CD4-positive, alpha-beta T cell treated with Interleukin-2 at 100 ng/mL for 4 hours (primary cell): ENCODE measurements around the gene PCBP3.
"Not testable (repeated sequence)": the region's sequence is repeated elsewhere in the genome, so short reads cannot be mapped to it uniquely, and the experiment has no call there.

Experiments used
- DNase-seq: peaks from one replicate; pipeline ENCODE4 v3.0.0-alpha.2; 2020; ENCODE audit warnings: low spot score

Gene PCBP3

DNA sequence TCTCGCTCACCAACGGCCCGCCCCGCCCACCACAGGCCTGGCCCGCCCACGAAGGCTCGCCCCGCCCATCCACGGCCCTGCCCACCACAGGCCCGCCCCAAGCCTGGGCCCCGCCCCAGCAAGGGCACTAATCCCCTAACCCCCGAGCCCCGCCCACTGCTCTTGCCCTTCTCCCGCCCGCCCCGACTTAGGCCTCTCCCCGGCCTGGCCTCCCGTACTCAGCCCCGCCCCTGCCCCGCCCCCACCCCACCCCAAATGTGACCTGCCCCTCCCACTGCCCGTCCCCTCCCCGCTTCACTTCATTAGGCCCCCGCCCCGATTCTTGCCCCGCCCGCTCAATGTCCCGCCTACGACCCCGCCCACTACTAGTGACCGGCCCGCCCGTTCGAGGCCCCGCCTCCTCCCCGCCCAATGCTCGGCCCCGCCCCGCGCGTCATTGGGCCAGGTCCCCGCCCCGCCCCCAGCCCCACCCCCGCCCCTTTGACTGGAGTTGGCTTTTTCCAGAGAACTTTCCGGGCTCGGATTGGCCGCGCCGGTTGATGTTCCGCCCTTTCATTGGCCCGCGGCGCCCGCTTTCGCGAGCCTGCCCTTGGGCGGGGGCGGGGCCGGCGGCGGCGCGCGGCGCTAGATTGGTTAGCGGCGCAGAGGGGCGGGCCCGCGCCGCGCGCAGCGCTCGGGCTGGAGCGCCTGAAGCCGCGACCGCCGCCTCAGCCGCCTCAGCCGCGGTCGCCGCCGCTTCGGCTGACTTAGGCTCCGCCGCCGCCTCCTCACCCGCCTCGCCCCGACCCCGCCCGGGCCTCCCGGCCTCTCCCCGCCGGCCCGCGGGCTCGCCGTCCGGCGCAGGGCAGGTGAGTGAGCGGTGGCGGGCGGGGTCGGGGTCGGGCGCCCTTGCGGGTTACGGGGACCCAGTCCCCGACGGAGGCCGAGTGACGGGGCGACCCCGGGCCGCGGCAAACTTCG, at the start of gene PCBP3:
TSS of gene PCBP3 (plus strand) at position 705 of the 960 bp plus-strand sequence. CDS start 206,361 bp downstream, outside the sequence.
- DNase-seq = peak; percentile 88

DNA sequence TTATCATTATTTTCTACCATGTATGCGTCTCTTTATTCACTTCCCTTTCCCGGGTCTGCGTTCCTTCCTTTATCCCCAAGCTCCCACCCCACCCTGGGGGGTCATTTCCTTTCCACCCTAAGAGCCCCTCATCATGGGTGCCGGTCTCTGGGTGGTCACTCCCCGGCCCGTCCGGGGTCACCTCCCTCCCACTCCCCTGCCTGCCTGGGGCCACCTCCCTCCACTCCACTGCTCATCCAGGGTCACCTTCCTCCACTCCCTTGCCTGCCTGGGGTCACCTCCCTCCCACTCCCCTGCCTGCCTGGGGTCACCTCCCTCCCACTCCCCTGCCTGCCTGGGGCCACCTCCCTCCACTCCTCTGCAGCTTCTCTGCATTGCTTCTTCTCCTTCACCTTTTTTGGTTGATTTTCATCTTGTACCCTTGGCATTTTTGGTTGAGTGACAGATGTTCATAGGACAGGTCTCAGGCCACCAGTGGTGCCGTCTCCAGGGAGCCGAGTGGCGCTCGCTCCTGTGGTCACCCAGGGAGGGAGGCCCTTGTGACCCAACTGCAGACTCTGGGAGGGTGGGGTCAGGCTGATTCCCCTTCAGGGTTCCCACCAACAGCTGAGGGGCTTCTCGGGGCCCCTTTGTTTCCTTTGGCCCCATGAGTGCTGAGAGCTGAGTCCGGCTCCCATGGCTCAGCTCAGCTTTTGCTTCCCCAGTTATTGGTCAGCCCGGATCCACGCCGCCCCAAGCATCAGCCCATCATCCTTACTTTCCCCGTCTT, 48.6 kb upstream of the PCBP3 start:
- no peak for DNase-seq

DNA sequence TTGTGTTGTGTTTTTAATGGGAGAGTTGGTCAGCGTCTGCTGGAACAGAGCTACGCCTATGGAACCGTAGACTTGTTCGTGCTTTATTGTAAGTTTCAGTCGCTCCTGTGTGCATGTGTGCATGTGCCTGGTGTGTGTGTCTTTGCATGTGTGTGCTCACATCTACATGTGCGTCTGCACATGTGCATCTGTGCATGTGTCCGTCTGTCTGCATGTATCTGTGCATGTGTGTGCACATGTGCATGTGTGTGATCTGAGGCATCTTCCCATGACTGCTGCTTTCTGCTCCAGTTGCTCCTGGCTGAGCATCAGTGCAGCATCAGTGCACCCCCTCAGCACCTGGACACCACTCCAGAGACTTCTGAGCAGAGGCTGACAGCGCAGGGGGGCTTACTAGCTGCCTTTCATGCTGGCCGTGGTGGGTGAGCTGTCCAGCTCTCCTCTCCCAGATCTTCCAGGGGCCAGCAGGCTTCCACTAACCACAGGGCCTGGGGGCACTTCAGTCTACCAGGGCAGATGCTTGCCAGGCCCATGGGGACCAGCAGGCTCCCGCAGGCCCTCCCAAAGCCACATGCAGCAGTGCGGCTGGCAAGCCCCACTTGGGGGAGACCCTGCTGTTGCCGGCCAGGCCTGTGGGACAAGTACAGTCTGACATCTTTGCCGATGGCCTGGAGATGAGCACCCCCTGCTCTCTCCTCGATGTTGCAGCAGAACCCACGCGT, 47.8 kb upstream of the PCBP3 start:
- no peak for DNase-seq

DNA sequence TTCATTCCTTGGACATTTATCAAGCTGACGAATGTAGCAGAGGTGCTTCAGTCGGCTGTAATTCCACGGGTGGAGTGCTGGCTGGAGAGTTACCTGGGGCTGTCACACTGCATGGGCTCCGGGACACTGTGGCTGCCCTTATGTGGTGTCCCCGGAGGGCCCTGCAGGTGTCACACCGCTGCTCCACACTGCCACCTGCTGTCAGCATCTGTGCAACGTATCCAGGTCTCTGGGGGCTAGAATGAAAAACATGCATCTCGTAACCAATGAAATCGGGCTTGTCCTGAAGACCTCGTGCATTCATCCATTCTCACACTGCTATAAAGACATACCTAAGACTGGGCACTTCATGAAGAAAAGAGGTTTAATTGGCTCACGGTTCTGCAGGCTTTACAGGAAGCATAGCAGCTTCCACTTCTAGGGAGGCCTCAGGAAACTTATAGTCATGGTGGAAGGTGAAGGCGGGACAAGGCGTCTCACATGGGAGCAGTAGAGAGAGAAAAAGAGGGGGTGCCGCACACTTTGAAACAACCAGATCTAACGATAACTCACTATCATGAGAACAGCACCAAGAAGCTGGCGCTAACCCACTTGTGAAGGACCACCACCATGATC, 46.7 kb upstream of the PCBP3 start:
- peak; percentile 84 for DNase-seq

DNA sequence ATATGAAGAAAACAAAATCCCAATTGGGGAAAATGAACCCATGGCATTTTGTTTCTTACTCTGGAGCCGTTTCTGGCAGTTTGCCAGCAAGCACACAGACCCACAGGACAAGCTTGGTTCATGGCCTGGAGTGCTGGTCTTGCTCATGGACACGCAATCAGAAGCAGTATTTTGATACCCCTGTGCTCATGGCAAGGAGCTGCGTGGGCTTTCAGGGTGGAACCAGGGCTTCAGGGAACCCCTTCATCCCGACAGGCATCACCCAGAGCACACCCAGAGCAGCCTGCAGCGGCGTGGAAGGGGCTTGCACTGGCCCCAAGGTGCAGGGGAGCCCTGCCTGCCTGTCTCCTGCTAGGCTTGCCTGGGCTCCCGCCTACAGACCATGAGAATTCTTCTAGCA, 45.4 kb upstream of the PCBP3 start:
- no peak for DNase-seq

DNA sequence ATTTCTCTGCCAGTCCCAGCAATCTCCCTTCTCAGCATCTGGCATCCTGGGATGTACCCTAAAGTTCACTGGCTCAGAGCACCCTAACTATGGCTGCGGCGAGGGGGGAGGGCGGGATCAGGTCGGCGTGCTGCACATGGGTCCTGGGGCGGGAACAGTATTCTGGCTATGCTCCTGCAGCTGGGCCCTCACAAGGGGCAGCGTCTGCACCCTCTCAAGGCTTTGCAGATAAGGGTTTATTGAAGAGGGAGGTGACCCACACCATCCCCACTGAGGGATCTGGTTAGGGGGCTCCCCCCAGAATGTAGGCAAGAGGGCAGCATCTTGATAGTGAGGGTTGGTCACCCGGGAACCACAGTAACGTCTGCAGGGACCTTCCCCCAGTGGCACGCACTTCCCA, 44.9 kb upstream of the PCBP3 start:
- DNase-seq = no peak

DNA sequence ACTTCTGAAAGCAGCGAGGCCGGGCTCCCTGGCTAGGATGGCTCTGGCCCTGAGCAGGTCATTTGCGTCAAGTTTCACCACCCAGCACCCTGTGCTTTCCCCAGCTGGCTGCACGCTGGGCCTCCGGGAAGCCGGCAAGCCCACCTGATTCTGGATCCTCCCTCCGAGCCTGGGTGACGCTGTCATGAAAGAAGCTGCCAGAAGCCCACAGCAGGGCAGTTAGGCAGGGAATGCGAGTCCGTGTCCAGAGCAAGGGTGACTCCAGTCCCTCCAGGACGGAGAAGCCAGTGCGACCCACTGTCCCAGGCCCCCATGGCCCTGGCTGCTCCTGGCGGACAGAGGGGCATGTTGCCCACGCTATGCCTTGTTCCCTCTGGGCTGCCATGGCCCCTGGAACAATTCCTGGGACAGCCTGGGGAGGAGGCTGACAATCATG, 44.4 kb upstream of the PCBP3 start:
- no peak for DNase-seq

DNA sequence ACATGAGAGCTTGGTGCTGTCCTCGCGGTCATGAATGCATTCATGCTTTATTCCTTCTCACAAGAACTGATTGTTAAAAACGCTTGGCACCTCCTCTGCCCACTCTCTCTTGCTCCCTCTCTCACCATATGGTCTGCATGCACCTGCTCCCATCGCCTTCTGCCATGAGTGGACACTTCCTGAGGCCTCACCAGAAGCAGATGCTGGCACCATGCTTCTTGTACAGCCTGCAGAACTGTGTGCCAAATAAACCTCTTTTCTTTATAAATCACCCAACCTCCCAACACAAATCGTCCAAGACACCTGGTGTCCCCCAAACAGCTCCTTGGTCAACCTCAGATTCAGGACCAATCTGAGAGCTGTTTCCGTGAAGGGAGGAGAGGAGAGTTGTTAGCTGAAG, 43.3 kb upstream of the PCBP3 start:
- no peak for DNase-seq

DNA sequence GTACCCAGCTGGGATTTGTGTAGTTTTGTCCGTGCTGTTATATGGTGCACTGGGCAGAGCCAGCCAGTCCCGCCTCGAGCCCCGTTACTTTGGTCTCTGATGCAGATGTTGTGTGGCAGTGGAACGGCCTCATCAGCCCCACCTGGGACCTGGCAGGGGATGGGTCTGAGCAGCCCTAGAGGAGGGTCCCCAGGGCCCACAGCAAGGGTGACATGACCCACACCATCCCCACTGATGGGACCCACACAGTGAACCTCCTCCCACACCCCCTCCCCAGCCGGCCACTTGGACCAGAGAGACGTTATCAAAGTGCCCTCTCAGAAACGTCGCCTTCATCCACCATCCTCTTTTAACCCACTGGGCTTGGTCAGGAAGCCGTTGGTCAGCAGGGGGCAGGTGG, 42.0 kb upstream of the PCBP3 start:
- no peak for DNase-seq

DNA sequence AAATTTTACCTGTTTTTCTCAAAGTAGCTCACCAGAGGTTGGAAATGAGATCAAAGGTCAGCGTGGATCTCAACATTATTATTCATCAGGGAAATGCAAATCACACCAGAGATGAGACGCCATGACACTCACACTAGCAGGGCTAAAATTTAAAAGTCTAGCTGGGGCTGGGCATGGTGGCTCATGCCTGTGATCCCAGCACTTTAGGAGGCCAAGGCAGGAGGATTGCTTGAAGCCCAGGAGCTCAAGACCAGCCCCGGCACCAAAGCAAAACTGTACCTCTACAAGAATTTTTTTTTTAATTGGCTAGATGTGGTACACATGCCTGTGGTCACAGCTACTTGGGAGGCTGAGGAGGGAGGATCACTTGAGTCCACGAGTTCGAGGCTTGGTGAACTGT, 41.4 kb upstream of the PCBP3 start:
- no peak for DNase-seq

DNA sequence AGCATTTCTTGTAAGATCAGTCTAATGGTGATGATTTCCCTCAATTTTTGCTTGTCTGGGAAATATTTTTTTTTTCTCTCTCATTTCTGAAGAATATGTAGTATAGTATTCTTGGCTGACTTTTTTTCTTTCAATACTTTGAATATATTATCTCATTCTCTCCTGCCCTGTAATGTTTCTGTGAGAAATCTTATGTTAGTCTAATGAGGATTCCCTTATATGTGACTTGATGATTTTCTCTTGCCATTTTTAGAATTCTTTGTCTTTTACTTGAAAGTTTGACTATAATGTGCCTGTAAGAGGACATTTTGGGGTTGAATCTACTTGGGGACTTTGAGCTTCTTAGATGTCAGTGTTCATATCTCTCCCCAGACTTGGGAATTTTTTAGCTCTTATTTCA, 40.0 kb upstream of the PCBP3 start:
- no peak for DNase-seq

DNA sequence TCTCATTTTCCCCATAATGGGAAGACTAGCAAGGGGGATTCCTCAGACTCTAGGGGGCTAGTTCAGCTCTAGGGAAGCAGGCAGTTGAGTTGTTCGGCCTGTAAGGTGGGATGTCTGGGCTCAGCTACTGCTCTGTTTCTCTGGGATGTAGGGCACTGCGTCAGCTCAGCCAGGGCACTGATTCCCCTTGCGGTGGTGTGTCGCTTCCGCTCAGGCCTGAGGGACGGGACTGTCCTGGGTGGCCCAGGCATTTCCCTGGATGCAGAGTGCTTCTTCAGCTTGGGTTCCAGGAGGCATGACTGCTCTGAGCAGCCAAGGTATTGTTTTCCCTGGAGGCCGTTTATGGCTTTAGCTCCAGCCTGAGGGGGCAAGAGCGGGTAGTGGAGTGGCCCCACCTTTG, 38.8 kb upstream of the PCBP3 start:
- DNase-seq = not testable (repeated sequence)

DNA sequence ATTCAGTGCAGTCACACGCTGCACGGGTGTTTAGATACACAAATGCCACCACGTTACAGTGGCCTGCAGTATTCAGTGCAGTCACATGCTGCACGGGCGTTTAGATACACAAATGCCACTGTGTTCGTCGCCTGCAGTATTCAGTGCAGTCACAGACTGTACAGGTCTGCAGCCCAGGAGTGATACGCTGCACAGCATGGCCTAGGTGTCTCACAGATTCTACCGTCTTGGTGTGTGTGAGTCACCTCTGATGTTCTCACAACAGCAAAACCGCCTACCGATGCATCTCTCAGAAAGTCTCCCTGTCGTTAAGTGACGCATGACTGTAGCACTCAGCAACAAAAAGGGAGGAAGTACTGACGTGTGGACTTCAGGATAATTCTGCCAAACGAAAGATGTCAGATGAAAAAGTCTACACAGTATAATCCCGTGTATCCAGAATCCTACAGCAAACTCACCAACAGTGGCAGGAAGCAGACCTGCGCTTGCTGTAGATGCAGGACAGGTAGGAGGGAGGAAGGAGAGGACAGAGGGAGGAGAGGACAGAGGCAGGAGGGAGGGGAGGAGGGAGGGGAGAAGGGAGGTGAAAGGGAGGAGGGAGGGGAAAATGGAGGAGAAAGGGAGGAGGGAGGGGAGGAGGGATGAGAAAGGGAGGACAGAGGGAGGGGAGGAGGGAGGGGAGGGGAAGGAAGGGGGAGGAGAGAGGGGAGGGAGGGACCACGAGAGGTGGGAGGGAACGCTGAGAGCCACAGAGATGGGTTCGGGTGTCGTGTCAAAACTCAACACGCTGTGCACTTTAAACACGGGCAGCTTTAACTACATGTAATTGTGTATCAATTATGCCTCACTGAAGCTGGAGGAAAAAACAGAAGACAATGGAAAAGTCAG, 36.3 kb upstream of the PCBP3 start:
- peak; percentile 54 for DNase-seq

DNA sequence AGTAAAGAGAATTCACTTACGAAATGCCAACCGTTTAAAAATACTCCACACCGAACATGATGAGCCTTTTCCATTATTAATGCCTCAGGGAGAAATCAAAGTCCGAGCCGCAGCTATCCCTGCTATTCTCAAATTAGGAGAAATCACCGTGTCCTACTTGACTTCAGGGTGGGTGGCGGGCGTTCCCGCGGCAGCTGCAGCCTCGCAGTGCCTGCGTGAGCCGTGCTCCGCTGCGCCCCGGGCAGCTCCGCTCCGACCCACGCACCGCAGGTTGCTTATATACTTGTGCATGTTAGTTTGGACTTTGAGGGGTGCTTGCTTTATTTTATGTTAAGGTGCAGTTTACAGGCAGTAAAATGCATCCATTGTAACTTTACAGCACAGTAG, 35.6 kb upstream of the PCBP3 start:
- DNase-seq = no peak

DNA sequence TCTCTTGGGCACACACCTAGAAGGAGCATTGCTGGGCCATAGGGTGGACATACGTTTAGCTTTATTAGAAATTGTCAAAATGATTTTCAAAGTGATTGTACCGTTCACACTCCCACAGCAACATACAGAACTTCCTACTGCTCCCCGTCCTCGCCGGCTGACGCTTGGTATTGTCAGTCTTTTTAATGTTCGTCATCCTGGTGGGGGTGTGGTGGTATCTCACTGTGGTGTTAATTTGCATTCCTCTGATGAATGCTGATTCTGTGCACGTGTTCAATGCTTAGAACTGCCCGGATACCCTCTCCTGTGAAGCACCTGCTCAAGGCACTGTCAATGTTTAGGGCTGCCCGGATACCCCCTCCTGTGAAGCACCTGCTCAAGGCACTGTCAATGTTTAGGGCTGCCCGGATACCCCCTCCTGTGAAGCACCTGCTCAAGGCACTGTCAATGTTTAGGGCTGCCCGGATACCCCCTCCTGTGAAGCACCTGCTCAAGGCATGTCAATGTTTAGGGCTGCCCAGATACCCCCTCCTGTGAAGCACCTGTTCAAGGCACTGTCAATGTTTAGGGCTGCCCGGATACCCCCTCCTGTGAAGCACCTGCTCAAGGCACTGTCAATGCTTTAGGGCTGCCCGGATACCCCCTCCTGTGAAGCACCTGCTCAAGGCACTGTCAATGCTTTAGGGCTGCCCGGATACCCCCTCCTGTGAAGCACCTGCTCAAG, 34.6 kb upstream of the PCBP3 start:
- peak; percentile 12 for DNase-seq

DNA sequence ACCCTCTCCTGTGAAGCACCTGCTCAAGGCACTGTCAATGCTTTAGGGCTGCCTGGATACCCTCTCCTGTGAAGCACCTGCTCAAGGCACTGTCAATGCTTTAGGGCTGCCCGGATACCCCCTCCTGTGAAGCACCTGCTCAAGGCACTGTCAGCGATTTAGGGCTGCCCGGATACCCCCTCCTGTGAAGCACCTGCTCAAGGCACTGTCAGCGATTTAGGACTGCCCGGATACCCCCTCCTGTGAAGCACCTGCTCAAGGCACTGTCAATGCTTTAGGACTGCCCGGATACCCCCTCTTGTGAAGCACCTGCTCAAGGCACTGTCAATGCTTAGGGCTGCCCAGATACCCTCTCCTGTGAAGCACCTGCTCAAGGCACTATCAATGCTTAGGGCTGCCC, 33.9 kb upstream of the PCBP3 start:
- not testable (repeated sequence) for DNase-seq

DNA sequence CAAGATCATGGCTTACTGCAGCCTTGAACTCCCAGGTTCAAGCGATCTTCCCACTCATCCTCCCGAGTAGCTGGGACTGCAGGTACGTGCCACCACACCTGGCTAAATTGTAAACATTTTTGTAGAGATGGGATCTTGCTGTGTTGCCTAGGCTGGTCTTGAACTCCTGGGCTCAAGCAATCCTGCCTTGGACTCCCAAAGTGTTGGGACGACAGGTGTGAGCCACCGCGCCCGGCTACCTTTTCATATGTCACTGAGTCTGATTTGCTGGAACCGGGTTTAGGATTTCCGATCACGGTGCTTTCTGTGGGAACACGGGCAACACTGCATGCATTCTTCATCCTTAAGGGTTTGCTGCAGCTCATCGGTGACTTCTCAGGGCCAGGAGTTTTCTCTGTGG, 32.2 kb upstream of the PCBP3 start:
- DNase-seq = no peak

DNA sequence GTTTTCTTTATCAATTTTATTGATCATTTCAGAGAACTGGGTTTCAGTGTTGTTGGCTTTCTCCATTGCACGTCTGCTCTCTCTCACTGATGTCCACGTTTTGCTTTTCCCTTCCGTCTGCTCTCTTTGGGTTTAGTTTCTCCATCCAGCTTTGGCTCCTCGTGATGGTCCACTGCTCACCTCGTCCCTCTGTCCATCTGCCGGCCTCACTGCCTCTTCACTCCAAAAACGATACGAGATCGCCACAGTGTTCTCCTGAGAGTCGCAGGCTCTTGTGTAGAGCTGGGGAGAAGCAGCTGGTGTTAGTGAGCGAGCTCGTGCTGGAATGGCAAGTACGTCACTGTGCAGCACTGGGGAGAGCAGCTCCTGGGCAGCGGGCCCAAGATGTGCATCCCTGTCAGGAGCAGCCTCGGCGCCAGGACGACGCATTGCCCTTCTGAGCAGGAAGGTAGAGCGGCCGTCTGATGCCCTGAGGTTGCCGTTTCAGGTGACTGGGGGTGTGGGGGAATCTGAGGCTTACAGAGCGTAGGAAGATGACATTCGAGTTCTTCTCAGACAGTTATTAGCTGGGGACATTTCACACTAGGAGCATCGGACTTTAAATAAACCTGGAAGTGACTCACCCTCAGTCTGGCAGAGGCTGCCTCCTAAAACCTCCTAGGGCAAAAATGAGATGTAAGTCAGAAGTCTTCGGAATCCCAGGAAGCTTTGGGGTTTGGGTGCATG, 31.4 kb upstream of the PCBP3 start:
- no peak for DNase-seq

DNA sequence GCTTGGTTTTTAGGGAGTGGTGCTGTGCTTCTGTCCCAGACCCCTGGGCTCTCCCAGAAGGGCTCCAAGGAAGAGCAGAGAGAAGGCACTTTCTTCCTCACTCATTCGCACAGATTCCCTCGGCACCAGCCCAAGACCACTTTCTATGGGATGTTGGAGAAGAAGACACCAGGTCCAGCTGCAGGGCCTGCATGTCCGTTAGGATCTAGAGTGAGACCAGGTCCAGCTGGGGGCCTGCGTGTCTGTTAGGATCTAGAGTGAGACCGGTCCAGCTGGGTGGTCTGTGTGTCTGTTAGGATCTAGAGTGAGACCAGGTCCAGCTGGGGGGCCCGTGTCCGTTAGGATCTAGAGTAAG, 30.9 kb upstream of the PCBP3 start:
- DNase-seq = not testable (repeated sequence)

DNA sequence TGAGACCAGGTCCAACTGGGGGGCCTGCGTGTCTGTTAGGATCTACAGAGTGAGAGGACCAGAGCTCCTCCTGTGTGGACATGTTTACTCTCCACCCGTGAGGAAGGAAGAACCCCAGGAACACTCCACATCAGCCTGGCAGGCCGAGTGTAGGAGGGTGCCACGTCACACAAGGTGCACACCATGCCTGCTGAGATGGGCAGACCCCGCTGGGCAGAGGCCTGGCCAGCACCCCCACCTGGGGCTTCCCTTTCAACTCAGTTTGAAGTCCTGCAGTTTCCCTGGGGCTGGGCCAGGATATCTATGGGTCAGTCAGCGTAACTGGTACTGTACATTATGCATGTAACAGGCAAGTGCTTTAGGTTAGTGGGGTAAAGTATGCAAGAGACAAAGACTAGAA, 30.1 kb upstream of the PCBP3 start:
- DNase-seq = no peak
